LNCAP (cell line): ENCODE measurements around the gene NTM.

ENCODE experiments used
- TF ChIP-seq, protein P1 (sequence below): fragments of 450-650 bp; IDR thresholded peaks from 2 replicates; pipeline ENCODE4 v1.5.1; 2017; ENCODE audit warnings: mild to moderate bottlenecking

Gene NTM

GRCh38 chr11:131978351-131978750, 607.9 kb downstream of the NTM start:
- TF ChIP-seq, protein P1, sequence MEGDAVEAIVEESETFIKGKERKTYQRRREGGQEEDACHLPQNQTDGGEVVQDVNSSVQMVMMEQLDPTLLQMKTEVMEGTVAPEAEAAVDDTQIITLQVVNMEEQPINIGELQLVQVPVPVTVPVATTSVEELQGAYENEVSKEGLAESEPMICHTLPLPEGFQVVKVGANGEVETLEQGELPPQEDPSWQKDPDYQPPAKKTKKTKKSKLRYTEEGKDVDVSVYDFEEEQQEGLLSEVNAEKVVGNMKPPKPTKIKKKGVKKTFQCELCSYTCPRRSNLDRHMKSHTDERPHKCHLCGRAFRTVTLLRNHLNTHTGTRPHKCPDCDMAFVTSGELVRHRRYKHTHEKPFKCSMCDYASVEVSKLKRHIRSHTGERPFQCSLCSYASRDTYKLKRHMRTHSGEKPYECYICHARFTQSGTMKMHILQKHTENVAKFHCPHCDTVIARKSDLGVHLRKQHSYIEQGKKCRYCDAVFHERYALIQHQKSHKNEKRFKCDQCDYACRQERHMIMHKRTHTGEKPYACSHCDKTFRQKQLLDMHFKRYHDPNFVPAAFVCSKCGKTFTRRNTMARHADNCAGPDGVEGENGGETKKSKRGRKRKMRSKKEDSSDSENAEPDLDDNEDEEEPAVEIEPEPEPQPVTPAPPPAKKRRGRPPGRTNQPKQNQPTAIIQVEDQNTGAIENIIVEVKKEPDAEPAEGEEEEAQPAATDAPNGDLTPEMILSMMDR = no peak

- TF ChIP-seq, protein P1 = no peak
Measured at GRCh38 chr11:131979364-131979763, 608.9 kb downstream of the NTM start.

- TF ChIP-seq, protein P1 = no peak
Measured at GRCh38 chr11:131980199-131980598, 609.8 kb downstream of the NTM start.

- TF ChIP-seq, protein P1 = no peak
Measured at GRCh38 chr11:131980888-131981668, 610.7 kb downstream of the NTM start.

- TF ChIP-seq, protein P1 = no peak
Measured at GRCh38 chr11:131982154-131982553, 611.7 kb downstream of the NTM start.

GRCh38 chr11:131985846-131986301, 615.5 kb downstream of the NTM start:
- TF ChIP-seq, protein P1 = no peak

- TF ChIP-seq, protein P1 = no peak
Measured at GRCh38 chr11:131987703-131988102, 617.3 kb downstream of the NTM start.
